Astrocyte (in vitro differentiated cells and primary cell): ENCODE measurements around the gene HLA-DMB. TPM values are rescaled to one million over a fixed set of nuclear protein-coding genes. Genes with fewer than 3 reads are reported as not detected.

Experiments used
- DNase-seq: peaks from one replicate; pipeline ENCODE4 v3.0.0-alpha.2; 2010; ENCODE audit warnings: low read depth
- FAIRE-seq: peaks from 2 replicates; lab custom pipeline; 2011; peaks lifted over from hg19 to GRCh38; lab: Jason Lieb, UNC
- H2AFZ ChIP-seq: 2 replicates; pipeline ENCODE4 v1.6.0; 2012; ENCODE audit warnings: low read depth, low read length, inconsistent platforms
- H3K27ac ChIP-seq: 2 replicates; pipeline ENCODE4 v1.5.1; 2011; ENCODE audit warnings: low read depth, low read length, inconsistent platforms
- H3K27me3 ChIP-seq: 2 replicates; pipeline ENCODE4 v1.6.0; 2011; ENCODE audit warnings: low read length, inconsistent platforms; ENCODE audit not compliant: insufficient read depth
- H3K36me3 ChIP-seq: 2 replicates; pipeline ENCODE4 v1.5.1; 2011; ENCODE audit warnings: low read length, inconsistent platforms; ENCODE audit not compliant: insufficient read depth
- H3K4me1 ChIP-seq: 2 replicates; pipeline ENCODE4 v1.5.1; 2011; ENCODE audit warnings: low read length, inconsistent platforms; ENCODE audit not compliant: insufficient read depth
- H3K4me2 ChIP-seq: 2 replicates; pipeline ENCODE4 v1.6.0; 2012; ENCODE audit warnings: low read length, inconsistent platforms
- H3K4me3 ChIP-seq: 2 replicates; pipeline ENCODE4 v1.5.1; 2011; ENCODE audit warnings: low read depth, mild to moderate bottlenecking, low read length, inconsistent platforms; ENCODE audit not compliant: insufficient read depth
- H3K79me2 ChIP-seq: 2 replicates; pipeline ENCODE4 v1.6.0; 2012; ENCODE audit warnings: mild to moderate bottlenecking, low read length, inconsistent platforms; ENCODE audit not compliant: insufficient read depth
- H3K9ac ChIP-seq: 2 replicates; pipeline ENCODE4 v1.6.0; 2012; ENCODE audit warnings: mild to moderate bottlenecking, low read length, inconsistent platforms
- H3K9me3 ChIP-seq: 2 replicates; pipeline ENCODE4 v1.5.1; 2012; ENCODE audit warnings: low read depth, mild to moderate bottlenecking, low read length, inconsistent platforms; ENCODE audit not compliant: insufficient read depth
- H4K20me1 ChIP-seq: 2 replicates; pipeline ENCODE4 v1.6.0; 2012; ENCODE audit warnings: low read length, inconsistent platforms; ENCODE audit not compliant: insufficient read depth
- H3K27ac Mint-ChIP-seq: one replicate; pipeline ENCODE4 v1.8.0; 2021; ENCODE audit warnings: mild to moderate bottlenecking, mixed read lengths; ENCODE audit not compliant: unreplicated experiment
- H3K27me3 Mint-ChIP-seq: one replicate; pipeline ENCODE4 v1.8.0; 2021; ENCODE audit warnings: low read depth, mixed read lengths; ENCODE audit not compliant: unreplicated experiment
- H3K36me3 Mint-ChIP-seq: one replicate; pipeline ENCODE4 v1.8.0; 2021; ENCODE audit warnings: low read depth, mixed read lengths; ENCODE audit not compliant: unreplicated experiment
- H3K4me1 Mint-ChIP-seq: one replicate; pipeline ENCODE4 v1.8.0; 2021; ENCODE audit warnings: low read depth, mixed read lengths; ENCODE audit not compliant: unreplicated experiment
- H3K4me3 Mint-ChIP-seq: one replicate; pipeline ENCODE4 v1.8.0; 2021; ENCODE audit warnings: mild to moderate bottlenecking, moderate library complexity, mixed read lengths; ENCODE audit not compliant: unreplicated experiment
- H3K9me3 Mint-ChIP-seq: one replicate; pipeline ENCODE4 v1.8.0; 2021; ENCODE audit warnings: mild to moderate bottlenecking, mixed read lengths; ENCODE audit not compliant: unreplicated experiment
- EZH2 ChIP-seq: IDR thresholded peaks from 2 replicates; pipeline ENCODE4 v1.6.1; 2012; ENCODE audit warnings: mild to moderate bottlenecking, low read length, inconsistent platforms; ENCODE audit not compliant: insufficient read depth
- total RNA-seq: library from RNA; stranded (reverse); gene quantifications from 2 replicates; pipeline ENCODE4 v1.2.1, GENCODE V29; 2021
- TF ChIP-seq, protein P1 (sequence below): IDR thresholded peaks from 2 replicates; pipeline ENCODE4 v1.5.1; 2011; ENCODE audit warnings: low read depth, mild to moderate bottlenecking, inconsistent platforms, low read length, moderate library complexity; ENCODE audit not compliant: insufficient read depth

The HLA-DMB gene
- total RNA-seq, 1 donor from 2014 or later, result 0.11 TPM

DNA sequence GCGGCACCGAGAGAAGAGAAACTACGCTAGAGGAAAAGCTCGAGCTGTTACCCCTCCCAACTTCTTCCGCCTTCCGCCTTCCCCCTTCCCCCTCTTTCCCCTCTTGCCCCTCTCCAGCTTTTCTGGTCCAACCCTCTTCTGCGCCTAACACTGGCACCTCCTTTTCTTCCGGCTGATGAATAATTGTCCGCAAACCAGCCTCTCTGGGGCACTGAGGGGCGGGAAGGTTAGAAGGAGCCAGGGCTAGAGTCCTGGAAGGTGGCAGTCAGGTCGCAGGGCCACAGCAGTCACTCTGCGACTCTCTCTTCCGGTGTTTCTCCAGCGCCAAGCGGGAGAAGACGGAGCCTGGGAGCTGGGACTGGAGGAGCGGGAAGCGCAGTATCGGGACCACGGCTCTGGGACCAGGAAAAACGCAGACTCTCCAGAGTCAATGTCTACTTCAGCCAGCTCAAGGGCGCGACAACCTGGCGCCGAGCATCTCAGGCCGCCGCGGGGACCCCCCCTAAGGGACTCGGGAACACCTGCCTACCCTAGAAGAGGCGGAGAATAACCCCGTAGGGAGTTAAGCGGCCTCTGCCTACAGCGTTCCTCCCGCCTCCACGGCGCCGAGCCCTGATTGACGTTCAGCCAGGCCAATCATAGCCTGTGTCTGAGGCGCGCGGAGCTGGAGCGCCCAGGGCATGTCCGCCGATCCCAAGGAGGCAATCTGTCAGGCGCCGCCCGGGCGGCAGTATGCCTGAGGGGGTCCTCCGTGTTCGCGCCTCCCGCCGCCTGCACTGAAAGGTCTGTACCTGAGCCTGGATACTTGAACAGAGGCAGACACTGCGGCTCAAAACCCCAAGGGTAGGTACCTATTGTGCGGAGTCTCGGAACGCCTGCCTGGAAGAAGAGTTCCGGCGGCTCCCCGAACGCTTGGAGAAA is 46.5 kb downstream of the HLA-DMB start:
- H3K4me1 Mint-ChIP-seq, result peaks cover 4% of the 10 kb centered on the region
- peak overlapping the region; percentile 89 for H3K4me3 ChIP-seq
- H3K27ac Mint-ChIP-seq, result peak overlapping the region; percentile 77
- TF ChIP-seq, protein P1, sequence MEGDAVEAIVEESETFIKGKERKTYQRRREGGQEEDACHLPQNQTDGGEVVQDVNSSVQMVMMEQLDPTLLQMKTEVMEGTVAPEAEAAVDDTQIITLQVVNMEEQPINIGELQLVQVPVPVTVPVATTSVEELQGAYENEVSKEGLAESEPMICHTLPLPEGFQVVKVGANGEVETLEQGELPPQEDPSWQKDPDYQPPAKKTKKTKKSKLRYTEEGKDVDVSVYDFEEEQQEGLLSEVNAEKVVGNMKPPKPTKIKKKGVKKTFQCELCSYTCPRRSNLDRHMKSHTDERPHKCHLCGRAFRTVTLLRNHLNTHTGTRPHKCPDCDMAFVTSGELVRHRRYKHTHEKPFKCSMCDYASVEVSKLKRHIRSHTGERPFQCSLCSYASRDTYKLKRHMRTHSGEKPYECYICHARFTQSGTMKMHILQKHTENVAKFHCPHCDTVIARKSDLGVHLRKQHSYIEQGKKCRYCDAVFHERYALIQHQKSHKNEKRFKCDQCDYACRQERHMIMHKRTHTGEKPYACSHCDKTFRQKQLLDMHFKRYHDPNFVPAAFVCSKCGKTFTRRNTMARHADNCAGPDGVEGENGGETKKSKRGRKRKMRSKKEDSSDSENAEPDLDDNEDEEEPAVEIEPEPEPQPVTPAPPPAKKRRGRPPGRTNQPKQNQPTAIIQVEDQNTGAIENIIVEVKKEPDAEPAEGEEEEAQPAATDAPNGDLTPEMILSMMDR, result no peak
- TF ChIP-seq EZH2, result no peak
- no peaks in the 10 kb centered on the region for H4K20me1 ChIP-seq
- peak overlapping the region; percentile 100 for H3K4me2 ChIP-seq
- peak overlapping the region; percentile 78 for H3K9ac ChIP-seq
- DNase-seq (peak; percentile 82), FAIRE-seq (no peak)
- peaks cover 21% of the 10 kb centered on the region for H3K79me2 ChIP-seq
- peak overlapping the region; percentile 64 for H3K27ac ChIP-seq
- peak overlapping the region; percentile 93 for H3K4me3 Mint-ChIP-seq
- H3K9me3 ChIP-seq, result no peaks in the 10 kb centered on the region
- peak overlapping the region; percentile 100 for H2AFZ ChIP-seq
- peaks cover 2% of the 10 kb centered on the region for H3K36me3 Mint-ChIP-seq
- H3K9me3 Mint-ChIP-seq, result no peaks in the 10 kb centered on the region
- no peaks in the 10 kb centered on the region for H3K27me3 ChIP-seq
- H3K4me1 ChIP-seq, result peaks cover 7% of the 10 kb centered on the region
- no peaks in the 10 kb centered on the region for H3K27me3 Mint-ChIP-seq
- H3K36me3 ChIP-seq, result no peaks in the 10 kb centered on the region

DNA sequence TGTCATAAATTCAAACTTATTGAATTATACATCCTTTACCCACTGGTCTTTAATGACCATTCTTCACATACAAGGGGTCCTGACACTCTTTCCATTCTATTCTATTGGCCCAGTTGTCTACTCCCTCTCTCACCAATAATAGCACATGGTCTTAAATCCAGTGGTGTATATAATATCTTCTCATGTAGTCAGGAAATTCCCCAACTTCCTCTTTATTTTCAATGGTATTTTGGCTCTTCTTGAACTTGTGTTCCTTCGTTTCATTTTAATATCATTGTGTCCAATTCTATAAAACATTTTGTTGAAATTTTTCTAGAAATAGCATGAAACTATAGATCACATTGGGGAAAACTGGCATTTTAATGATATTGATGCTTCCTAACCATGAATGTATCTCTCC is 50.0 kb downstream of the HLA-DMB start:
- no peaks in the 10 kb centered on the region for H3K36me3 Mint-ChIP-seq
- Histone ChIP-seq H2AFZ (no peak overlapping the region), H3K79me2 (peaks cover 9% of the 10 kb centered on the region), H3K27me3 (no peaks in the 10 kb centered on the region), H3K4me3 (no peak overlapping the region), H3K9me3 (no peaks in the 10 kb centered on the region), H3K27ac (no peak overlapping the region), H3K9ac (no peak overlapping the region), H3K4me2 (no peak overlapping the region), H4K20me1 (no peaks in the 10 kb centered on the region), H3K36me3 (no peaks in the 10 kb centered on the region), H3K4me1 (peaks cover 11% of the 10 kb centered on the region)
- TF ChIP-seq, protein P1, result no peak
- no peak for TF ChIP-seq EZH2
- no peak for DNase-seq
- H3K9me3 Mint-ChIP-seq, result no peaks in the 10 kb centered on the region
- no peak for FAIRE-seq
- H3K4me3 Mint-ChIP-seq, result no peak overlapping the region
- peaks cover 4% of the 10 kb centered on the region for H3K4me1 Mint-ChIP-seq
- no peak overlapping the region for H3K27ac Mint-ChIP-seq
- no peaks in the 10 kb centered on the region for H3K27me3 Mint-ChIP-seq

DNA sequence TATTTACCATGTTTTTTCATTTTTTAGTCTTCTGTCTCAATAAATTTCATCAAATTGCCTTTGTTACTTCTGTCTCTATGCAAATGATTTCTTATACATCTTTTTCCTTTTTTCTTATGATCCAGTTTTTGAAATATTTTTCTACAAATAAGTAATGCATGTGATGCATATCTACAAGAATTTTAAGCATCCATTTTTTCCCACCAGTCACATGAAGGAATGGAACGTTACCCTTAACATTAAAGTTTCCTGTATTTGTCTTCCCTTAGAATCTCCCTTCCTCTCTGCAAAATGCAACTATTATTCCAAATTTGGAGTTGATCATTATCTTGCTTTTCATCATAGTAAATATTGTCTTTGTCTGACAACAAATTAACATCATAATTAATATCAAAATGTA is 51.3 kb downstream of the HLA-DMB start:
- Histone ChIP-seq H3K79me2 (no peaks in the 10 kb centered on the region), H2AFZ (no peak overlapping the region), H3K4me2 (no peak overlapping the region), H3K4me3 (no peak overlapping the region), H3K9me3 (no peaks in the 10 kb centered on the region), H3K27me3 (no peaks in the 10 kb centered on the region), H3K9ac (no peak overlapping the region), H4K20me1 (no peaks in the 10 kb centered on the region), H3K4me1 (peaks cover 4% of the 10 kb centered on the region), H3K36me3 (no peaks in the 10 kb centered on the region), H3K27ac (no peak overlapping the region)
- H3K4me3 Mint-ChIP-seq, result no peak overlapping the region
- H3K4me1 Mint-ChIP-seq, result no peaks in the 10 kb centered on the region
- DNase-seq (no peak), FAIRE-seq (no peak)
- no peak for TF ChIP-seq EZH2
- TF ChIP-seq, protein P1, result no peak
- H3K36me3 Mint-ChIP-seq, result no peaks in the 10 kb centered on the region
- no peak overlapping the region for H3K27ac Mint-ChIP-seq
- no peaks in the 10 kb centered on the region for H3K9me3 Mint-ChIP-seq
- no peaks in the 10 kb centered on the region for H3K27me3 Mint-ChIP-seq
